Sigmoid colon (tissue), 7 donors: Measurements from ENCODE around the gene HOXB8. TPM values are rescaled to one million over a fixed set of nuclear protein-coding genes. Genes with fewer than 3 reads are reported as not detected.

Experiments
- DNase-seq: peaks from one replicate; pipeline ENCODE4 v3.0.0-alpha.2; 2019
- H3K27ac ChIP-seq, 4 donors: fragments of 200-600 bp; sonication (generic); one replicate each; pipeline ENCODE4 v1.5.1; 2016 to 2019; ENCODE audit warnings: mild to moderate bottlenecking in 1 of 4
- H3K27me3 ChIP-seq, 3 donors: fragments of 200-600 bp; sonication (generic); one replicate each; pipeline ENCODE4 v1.5.1; 2019; ENCODE audit warnings: mild to moderate bottlenecking in 1 of 3
- H3K36me3 ChIP-seq, 4 donors: fragments of 200-600 bp; sonication (generic); one replicate each; pipeline ENCODE4 v1.5.1; 2016 to 2019
- H3K4me1 ChIP-seq, 4 donors: fragments of 200-600 bp; sonication (generic); one replicate each; pipeline ENCODE4 v1.5.1; 2017 to 2019
- H3K4me3 ChIP-seq, 4 donors: fragments of 200-600 bp; sonication (generic); one replicate each; pipeline ENCODE4 v1.5.1; 2017 to 2019; ENCODE audit warnings: mild to moderate bottlenecking in 2 of 4, moderate library complexity in 1 of 4
- H3K9me3 ChIP-seq, 4 donors: fragments of 200-600 bp in 3 of 4; sonication (generic) in 3 of 4; one replicate each; pipeline versions ENCODE4 v1.5.1 to v1.6.1; 2013 to 2019
- EP300 ChIP-seq, 4 donors: sonication (generic); formaldehyde crosslinking; IDR thresholded peaks; one replicate each; pipeline ENCODE4 v1.6.1; 2017; ENCODE audit warnings: antibody characterized with exemption in 4 of 4
- POLR2A ChIP-seq, 2 donors: fragments of 450-650 bp; IDR thresholded peaks; one replicate each; pipeline ENCODE4 v1.6.1; 2016; ENCODE audit warnings: antibody characterized with exemption in 2 of 2, mild to moderate bottlenecking in 2 of 2, moderate library complexity in 2 of 2
- POLR2AphosphoS5 ChIP-seq, 4 donors: sonication (generic); formaldehyde crosslinking; IDR thresholded peaks; one replicate each; pipeline ENCODE4 v1.6.1; 2017; ENCODE audit warnings: antibody characterized with exemption in 4 of 4
- WGBS, 2 donors: extraction: QIAGEN DNeasy Blood & Tissue Kit; methylation state at CpG; one replicate each; pipeline ENCODE4 v1.1.7; 2013; 5-methylcytosine and 5-hydroxymethylcytosine counted together
- intact Hi-C: fragments of 100-400 bp; cut with DNase I; formaldehyde crosslinking; loops from one replicate; pipeline ENCODE4 v1.15.1; 2023
- polyA plus RNA-seq, 3 donors: library from polyadenylated mRNA; stranded (reverse); fragments of 200-250 nt; gene quantifications; one replicate each; pipeline ENCODE4 v1.2.3, GENCODE V29; 2013
- total RNA-seq, 4 donors: library from RNA; depleted of rRNA; stranded (reverse); fragments of >200 nt; gene quantifications; one replicate each; pipeline ENCODE4 v1.1.0, GENCODE V29; 2016
- TF ChIP-seq, protein P1 (sequence below), 4 experiments: fragments of 450-650 bp in 3 of 4; fragments of 200-600 bp in 1 of 4; IDR thresholded peaks; one replicate each; pipeline ENCODE4 v1.5.1; 2016 to 2019; ENCODE audit warnings: antibody characterized with exemption in 4 of 4, mild to moderate bottlenecking in 3 of 4, moderate library complexity in 2 of 4
- donor health status: healthy with polysubstance abuse.
- donor health status: Bipolar disorder and iron deficiency.
- donor health status: healthy.

The HOXB8 gene
- total and polyA plus RNA-seq, 7 donors, result 0.68 to 3.4 (median 2.2) TPM; not detected in 3

DNA sequence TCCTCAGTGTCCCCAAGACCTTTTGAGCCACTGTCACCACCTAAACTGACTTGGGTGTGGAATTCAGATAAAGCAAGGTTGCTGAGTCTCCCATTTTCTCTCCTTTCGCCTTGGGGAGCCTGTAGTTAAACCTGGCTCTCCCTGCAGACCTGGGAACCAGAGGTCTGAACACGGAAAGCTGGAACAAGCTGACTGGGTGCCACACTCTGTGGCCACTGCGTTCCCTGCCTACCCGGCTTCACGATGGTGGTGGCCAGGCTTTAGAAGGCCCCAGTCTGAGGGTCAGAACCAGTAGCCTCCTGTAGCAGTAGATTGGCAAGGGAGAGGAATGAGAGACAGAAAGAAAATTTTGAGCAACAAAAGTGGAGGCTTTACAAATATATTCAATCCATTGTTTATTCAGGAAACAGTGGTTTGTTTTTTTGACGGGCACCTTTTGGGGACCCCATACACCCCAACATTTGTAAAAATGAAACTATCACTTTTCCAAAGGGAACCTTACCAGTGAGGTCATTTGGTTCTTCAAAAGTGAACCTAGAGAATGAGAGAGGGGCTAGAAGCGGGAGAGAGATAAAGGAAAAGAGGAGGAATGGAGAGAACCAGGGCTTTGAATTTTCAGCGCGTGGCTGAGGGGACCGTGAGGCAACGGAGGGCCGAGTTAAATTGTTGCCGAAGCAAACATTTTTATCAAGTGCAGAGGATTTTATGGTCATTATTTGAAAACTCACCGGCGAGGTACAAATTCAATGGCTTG lies 1.8 kb upstream of the HOXB8 start:
- 16 to 44% methylated on average over 15 of the region's 15 CpGs for WGBS, 2 donors
- intact Hi-C loops, result loop anchor here (5.0 to 10.0 kb wide), 4 partner anchors 100 to 592 kb away; partner anchors contain the start of gene IGF2BP1
- DNase-seq, result no peak
- peaks cover 83 to 100% (median 96%) of the 10 kb centered on the region in 3 donors for H3K27me3 ChIP-seq
- TF ChIP-seq POLR2AphosphoS5 (IDR thresholded peaks at IDR 0.05), result peak in 2 of 4 donors; percentile 16 to 41
- TF ChIP-seq, protein P1, sequence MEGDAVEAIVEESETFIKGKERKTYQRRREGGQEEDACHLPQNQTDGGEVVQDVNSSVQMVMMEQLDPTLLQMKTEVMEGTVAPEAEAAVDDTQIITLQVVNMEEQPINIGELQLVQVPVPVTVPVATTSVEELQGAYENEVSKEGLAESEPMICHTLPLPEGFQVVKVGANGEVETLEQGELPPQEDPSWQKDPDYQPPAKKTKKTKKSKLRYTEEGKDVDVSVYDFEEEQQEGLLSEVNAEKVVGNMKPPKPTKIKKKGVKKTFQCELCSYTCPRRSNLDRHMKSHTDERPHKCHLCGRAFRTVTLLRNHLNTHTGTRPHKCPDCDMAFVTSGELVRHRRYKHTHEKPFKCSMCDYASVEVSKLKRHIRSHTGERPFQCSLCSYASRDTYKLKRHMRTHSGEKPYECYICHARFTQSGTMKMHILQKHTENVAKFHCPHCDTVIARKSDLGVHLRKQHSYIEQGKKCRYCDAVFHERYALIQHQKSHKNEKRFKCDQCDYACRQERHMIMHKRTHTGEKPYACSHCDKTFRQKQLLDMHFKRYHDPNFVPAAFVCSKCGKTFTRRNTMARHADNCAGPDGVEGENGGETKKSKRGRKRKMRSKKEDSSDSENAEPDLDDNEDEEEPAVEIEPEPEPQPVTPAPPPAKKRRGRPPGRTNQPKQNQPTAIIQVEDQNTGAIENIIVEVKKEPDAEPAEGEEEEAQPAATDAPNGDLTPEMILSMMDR (IDR thresholded peaks at IDR 0.05), result no peak
- TF ChIP-seq POLR2A (IDR thresholded peaks at IDR 0.05), result no peak
- peaks cover 0 to 46% (median 40%) of the 10 kb centered on the region in 4 donors for H3K4me1 ChIP-seq
- no peaks in the 10 kb centered on the region for H3K36me3 ChIP-seq
- no peak overlapping the region for H3K4me3 ChIP-seq
- no peaks in the 10 kb centered on the region for H3K9me3 ChIP-seq
- no peak overlapping the region for H3K27ac ChIP-seq

DNA sequence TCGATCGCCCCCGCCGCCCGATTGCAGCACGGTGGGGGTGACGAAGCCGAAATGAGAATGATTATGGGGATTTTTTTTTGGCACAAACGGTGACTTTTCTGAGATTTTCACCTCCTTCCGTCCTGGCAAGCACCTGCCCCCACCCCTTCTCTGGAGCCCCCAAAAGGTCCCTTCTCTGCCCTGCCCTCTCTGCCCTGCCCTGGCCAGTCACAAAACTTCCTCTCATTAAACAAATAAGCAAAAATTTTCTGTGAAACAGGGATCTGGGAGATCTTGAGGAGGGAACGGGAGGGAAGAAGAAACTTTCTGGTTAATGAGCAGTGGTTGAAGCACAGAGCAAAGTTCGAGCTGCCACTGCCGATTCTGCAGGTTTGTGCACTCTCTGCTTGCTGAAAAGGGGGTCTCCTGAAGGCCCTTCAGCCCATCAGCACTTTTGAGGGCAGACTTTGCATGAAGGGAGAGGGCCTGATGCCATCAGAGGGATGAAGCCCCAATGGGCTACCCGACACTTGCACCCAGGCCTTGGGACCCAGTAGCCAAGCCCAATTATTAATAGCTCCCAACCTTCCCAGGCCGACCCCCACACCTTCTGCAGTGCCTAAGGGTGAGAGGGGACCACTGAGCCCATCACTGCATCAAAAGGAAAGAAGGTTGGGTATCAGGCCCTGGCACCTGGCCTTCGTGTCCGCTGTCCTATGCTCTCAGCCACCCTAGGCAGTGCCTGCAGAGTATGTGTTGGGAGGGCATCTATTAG lies 1.0 kb upstream of the HOXB8 start:
- Histone ChIP-seq H3K9me3 (no peaks in the 10 kb centered on the region), H3K36me3 (no peaks in the 10 kb centered on the region), H3K4me3 (no peak overlapping the region), H3K4me1 (peaks cover 0 to 54% (median 47%) of the 10 kb centered on the region in 4 donors), H3K27me3 (peaks cover 83 to 100% (median 96%) of the 10 kb centered on the region in 3 donors), H3K27ac (no peak overlapping the region)
- TF ChIP-seq EP300 (IDR thresholded peaks at IDR 0.05) (no peak), POLR2AphosphoS5 (IDR thresholded peaks at IDR 0.05) (no peak), POLR2A (IDR thresholded peaks at IDR 0.05) (no peak)
- TF ChIP-seq, protein P1 (IDR thresholded peaks at IDR 0.05), result no peak
- intact Hi-C loops, result loop anchor here (5.0 to 10.0 kb wide), 4 partner anchors 101 to 591 kb away; partner anchors contain the start of gene IGF2BP1
- no peak for DNase-seq
- 19 to 39% methylated on average over 17 of the region's 17 CpGs for WGBS, 2 donors

DNA sequence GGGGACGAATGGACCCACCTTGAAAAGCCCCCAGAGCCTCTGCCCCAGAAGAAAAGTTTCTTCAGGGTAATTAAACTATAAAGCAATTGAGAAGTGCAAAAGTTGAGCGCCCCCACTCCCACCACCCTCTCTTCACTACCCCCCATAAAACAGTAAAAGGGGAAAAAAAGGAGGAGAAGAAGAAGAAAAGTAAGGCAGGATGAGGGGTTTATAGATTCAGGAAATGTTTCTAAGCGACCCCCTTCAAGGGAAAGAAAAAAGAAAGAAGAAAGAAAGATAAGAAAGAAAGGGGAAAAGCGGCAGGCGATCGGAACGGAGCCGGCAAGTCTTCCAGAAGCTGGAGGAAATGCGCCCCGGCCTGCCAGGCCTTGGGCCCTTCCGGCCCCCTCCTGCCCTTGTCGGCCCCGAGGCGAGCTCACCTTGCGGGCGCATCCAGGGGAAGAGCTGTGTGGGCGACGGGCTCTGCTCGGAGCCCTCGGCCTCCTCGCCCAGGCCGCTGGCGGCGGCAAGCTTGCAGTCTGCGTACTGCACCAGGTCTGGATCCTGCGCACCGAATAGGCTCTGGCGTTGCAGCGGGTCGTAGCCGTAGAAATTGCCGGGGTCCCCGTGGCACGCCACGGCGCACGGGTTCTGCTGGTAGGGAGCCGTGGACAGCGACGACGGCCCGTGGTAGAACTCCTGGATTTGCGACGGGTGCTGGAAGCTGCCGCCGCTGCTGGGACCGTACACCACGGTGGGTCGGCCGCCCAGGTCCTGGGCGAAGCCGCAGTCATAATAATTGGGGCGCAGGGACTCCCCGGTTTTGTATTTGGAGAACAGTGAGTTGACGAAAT lies 1.0 kb downstream of the HOXB8 start:
- no peak for DNase-seq
- Histone ChIP-seq H3K9me3 (no peaks in the 10 kb centered on the region), H3K27ac (peak overlapping the region in 1 of 4 donors; percentile 81), H3K4me1 (peaks cover 0 to 68% (median 56%) of the 10 kb centered on the region in 4 donors), H3K4me3 (peak overlapping the region in 3 of 4 donors; percentile 7 to 59 (median 41)), H3K27me3 (peaks cover 66 to 99% (median 76%) of the 10 kb centered on the region in 3 donors), H3K36me3 (no peaks in the 10 kb centered on the region)
- intact Hi-C loops, result loop anchor here (10.0 kb wide), 2 partner anchors 381 to 589 kb away; partner anchors contain the start of gene IGF2BP1
- TF ChIP-seq POLR2AphosphoS5 (IDR thresholded peaks at IDR 0.05) (peak in 1 of 4 donors; percentile 49), EP300 (IDR thresholded peaks at IDR 0.05) (no peak)
- 12 to 14% methylated on average over 55 of the region's 55 CpGs for WGBS, 2 donors

DNA sequence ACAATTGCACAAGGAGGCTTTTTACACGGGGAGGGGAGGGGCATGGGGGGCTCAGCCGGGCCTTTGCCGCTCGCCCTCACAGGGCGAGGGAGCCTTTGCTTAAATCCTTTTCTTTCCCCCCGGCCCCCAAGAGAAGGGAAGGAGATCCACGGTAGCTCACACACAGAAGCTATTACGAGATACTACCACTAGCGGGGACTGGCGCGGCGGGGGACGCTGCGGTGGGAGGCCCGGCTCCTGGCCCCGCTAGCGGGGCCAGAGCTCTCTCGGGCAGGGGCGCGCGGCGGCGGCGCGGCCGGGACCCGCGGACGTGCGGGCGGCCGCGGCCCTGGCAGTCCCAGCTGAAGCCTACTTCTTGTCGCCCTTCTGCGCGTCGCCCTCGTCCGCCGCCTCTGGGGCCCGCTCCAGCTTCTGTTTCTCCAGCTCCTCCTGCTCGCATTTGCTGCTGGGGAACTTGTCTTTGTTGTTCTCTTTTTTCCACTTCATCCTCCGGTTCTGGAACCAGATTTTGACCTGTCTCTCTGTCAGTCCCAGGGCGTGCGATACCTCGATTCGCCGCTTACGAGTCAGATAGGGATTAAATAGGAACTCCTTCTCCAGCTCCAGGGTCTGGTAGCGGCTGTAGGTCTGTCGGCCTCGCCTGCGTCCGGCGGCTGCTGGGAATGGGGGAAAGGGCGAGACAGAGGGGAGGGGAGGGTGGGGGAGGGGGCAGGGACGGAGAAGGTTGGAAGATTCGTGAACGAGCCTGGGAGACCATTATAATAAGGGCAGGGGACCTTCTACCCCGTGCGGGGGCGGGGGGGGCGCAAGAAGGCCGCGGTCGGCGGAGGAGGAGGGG lies 2.0 kb downstream of the HOXB8 start:
- intact Hi-C loops, result loop anchor here (10.0 kb wide), 2 partner anchors 382 to 588 kb away; partner anchors contain the start of gene IGF2BP1
- Histone ChIP-seq H3K4me1 (peaks cover 0 to 64% (median 50%) of the 10 kb centered on the region in 4 donors), H3K27ac (peak overlapping the region in 3 of 4 donors; percentile 70 to 81 (median 70)), H3K27me3 (peaks cover 61 to 96% (median 68%) of the 10 kb centered on the region in 3 donors), H3K4me3 (peak overlapping the region in 3 of 4 donors; percentile 30 to 59 (median 41)), H3K9me3 (no peaks in the 10 kb centered on the region), H3K36me3 (no peaks in the 10 kb centered on the region)
- TF ChIP-seq POLR2AphosphoS5 (IDR thresholded peaks at IDR 0.05), result peak; percentile 6 to 42 (median 34)
- TF ChIP-seq POLR2A (IDR thresholded peaks at IDR 0.05), result no peak
- TF ChIP-seq, protein P1 (IDR thresholded peaks at IDR 0.05), result peak in 1 of 4 experiments; percentile 7
- TF ChIP-seq EP300 (IDR thresholded peaks at IDR 0.05), result no peak
- DNase-seq, result no peak
- 2% methylated on average over 67 of the region's 67 CpGs for WGBS, 2 donors
